Measurements from ENCODE around the gene ZBBX.
"Not testable (repeated sequence)": the region's sequence is repeated elsewhere in the genome, so short reads cannot be mapped to it uniquely, and the experiment has no call there.

ZBBX gene, protein sequence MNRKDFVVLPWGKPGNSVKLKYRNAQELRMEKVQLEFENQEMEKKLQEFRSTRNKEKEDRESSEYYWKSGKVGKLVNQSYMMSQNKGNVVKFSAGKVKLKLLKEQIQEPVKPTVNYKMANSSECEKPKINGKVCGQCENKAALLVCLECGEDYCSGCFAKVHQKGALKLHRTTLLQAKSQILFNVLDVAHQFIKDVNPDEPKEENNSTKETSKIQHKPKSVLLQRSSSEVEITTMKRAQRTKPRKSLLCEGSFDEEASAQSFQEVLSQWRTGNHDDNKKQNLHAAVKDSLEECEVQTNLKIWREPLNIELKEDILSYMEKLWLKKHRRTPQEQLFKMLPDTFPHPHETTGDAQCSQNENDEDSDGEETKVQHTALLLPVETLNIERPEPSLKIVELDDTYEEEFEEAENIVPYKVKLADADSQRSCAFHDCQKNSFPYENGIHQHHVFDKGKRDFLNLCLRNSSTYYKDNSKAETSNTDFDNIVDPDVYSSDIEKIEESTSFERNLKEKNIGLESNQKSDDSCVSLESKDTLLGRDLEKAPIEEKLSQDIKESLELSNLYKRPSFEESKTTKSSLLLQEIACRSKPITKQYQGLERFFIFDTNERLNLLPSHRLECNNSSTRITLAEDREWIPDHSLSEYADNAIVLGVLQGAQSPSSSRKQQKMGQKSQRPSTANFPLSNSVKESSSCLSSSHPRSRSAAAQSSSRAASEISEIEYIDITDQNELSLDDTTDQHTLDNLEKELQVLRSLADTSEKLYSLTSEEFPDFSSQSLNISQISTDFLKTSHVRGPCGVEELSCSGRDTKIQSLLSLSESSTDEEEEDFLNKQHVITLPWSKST

DNA sequence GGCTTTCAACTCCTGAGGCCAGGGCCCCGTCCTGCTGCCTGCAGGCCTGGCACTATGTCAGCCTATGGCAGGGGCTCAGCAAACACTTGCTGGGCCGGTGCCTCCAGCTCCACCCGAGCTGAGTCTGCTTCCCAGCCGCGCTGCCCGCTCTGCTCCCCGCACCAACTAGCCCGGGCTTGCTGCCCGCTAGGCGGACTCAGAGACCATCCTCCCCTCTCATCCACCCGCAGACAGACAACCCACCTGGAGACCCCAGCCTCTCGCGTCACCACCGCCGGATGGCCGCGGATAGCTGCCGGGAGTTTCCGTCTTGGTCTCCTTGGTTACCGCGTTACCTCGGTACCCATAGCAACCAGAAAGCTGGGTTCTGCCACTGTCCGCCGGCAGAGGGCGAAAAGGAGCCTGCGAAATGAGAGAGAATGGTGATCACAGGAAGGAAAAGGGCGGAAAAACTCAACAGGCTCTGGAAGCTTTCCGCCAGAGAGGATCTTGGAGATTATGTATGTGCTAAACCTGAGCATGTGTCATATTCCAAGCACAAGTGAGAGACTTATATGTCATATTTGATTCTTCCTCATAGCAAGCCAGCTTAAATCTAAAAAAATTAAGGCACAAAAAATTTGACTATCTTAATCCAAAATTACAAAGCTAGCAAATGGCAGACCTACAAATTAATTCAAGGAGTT lies at the start of gene ZBBX:
Gene ZBBX (minus strand): TSS at position 294 of the 686 bp plus-strand sequence. CDS start 7,396 bp downstream, outside the sequence.
- FAIRE-seq: peak; percentile 46

DNA sequence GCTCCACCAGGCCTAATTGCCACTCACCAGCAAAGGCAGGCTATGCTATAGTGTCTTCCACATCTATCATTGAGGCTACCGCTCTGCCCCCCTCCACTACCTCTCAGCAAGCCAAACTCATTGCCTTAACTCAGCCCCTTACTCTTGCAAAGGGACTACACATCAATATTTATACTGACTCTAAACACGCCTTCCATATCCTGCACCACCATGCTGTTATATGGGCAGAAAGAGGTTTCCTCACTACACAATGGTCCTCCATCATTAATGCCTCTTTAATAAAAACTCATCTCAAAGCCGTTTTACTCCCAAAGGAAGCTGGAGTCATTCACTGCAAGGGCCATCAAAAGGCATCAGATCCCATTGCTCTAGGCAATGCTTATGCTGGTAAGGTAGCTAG lies 46.9 kb upstream of the ZBBX start:
- FAIRE-seq: not testable (repeated sequence)

DNA sequence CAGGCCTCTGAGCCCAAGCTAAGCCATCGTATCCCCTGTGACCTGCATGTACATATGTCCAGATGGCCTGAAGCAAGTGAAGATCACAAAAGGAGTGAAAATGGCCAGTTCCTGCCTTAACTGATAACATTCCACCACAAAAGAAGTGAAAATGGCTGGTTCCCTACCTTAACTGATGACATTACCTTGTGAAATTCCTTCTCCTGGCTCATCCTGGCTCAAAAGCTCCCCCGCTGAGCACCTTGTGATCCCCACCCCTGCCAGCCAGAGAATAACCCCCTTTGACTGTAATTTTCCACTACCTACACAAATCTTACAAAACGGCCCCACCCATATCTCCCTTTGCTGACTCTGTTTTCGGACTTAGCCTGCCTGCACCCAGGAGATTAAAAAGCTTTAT lies 42.3 kb upstream of the ZBBX start:
- not testable (repeated sequence) for FAIRE-seq

DNA sequence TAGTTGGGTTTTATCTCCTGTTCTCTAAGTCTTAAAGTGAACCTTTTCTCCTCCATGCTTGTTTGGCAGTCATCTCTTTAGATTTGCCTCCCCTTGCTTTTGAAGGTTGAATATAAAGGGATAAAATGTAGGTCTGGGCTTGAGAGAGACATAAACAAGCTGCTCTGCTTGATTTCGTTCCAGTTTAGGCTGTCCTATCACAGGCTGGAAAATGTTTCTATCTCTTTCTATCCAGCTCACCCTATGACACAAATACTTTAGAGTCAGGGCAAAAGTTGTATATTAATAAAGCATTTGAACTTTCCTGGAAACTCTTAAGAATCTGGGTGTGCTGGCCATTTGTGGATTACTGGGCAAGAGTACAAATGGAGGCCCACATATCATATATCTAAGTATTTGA lies 29.5 kb upstream of the ZBBX start:
- no peak for FAIRE-seq

DNA sequence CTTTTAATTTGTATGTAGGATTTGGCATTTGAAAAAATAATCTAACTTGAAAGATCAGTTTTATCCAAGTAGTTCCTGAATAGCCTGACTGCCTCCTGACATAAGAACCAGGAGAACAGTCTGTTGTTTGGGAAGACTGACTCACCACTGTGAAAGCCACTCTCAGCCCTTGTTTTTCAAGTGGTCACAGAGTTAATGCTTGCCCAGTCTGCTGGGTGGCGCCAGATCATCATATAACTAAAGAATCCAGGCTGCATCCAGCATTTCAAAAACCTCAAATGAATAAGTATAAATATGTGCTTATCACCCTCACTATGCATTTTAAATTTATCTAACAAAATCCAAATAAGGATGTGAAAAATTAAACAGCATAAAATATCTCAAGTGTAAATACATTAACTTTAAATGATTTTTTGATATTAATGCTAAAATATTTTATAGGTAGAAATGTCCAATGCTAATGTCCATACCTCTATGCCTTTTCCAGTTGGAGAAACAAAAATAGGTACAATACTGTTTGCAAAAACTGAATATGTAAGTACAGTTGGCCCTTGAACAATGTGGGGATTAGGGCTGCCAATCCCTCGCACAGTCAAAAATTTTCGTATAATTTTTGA lies 26.9 kb upstream of the ZBBX start:
- FAIRE-seq: no peak

DNA sequence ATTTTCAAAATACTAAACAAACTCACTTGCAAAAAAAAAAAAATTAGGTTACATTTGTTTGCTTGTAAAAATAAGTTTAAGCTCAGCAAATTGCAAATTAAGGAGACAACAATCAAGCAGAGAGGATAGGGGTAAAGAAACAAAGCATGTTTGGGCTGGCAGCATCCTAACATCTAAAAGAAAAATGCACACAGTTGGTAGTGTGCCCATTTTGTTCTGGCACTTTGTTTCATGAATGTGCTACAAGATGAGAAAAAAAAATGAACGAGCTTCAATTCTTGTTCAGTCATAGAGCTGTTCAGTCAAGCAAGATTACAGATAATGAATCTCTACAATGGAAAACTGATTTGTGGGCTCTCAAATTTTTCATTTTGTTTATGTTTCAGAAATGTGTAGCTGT lies 17.7 kb upstream of the ZBBX start:
- no peak for FAIRE-seq

DNA sequence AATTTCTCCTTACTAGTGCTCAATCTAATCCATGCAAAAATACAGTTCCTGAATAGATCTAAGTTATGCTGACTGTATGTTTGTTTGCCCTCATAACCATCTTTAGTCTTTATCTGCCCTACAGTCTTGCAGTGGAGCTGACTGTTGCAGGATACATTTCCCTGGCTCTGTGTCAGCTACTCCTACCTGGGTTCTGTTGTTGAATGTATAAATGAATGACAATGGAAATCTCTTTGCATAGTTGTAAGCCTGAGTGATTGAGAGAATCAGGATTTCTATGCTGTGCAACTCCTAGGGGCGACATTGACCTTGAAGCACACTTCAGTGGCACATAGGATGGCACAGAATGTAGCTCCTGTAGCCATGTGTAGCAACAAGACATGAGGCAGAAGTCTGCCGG lies 16.0 kb upstream of the ZBBX start:
- no peak for FAIRE-seq

DNA sequence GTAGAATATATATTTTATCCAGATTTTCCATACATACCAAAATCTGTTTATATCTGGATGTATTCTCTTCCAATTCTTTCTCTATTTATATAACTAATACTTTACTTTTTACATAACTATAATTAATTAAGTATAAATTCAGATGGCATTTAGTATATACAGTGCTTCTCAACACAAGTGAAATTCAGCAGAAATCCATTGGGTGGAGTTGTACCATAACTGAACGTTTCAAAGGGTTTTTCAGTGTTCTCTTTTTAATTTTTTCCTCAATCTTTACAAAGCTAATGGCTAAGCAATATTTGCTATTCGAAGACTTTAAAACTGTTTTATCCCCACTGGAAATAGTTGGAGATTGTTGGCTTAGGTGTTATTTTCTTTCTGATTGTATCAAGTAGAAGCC lies 13.9 kb upstream of the ZBBX start:
- FAIRE-seq: peak; percentile 34

DNA sequence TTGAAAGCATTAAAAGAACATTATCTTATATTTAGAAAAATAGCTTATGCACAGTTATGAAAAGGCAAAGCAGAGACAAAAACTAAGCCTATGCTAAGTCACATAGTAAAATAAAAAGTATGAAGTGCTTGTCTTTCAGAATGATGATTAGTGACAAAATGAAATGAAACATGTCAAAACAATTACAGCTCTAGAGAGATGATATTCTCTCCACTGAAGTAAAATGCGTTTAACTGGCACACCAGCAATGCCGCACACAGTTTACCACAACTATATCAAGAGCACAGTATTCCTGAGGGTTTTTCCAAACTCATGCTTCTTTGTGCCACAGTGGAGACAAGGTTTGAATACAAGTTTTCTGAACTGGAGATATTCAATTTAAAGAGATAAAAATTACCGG lies 2.1 kb upstream of the ZBBX start:
- FAIRE-seq: no peak

DNA sequence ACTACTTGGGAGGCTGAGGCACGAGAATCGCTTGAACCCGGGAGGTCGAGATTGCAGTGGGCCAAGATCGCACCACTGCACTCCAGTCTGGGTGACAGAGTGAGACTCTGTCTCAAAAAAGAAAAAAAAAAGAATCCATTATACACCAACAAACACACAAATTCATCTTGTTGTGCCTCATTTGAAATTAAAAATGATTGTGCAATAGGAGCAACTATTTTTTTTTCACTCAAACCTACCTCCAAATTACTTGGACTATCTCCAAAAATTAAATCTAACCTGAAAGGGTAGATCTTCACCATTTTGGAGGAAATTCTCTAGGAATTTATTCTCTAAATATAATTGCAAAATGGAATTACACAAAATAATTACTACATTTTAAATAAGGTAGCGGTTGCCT lies 4.6 kb downstream of the ZBBX start:
- FAIRE-seq: no peak

DNA sequence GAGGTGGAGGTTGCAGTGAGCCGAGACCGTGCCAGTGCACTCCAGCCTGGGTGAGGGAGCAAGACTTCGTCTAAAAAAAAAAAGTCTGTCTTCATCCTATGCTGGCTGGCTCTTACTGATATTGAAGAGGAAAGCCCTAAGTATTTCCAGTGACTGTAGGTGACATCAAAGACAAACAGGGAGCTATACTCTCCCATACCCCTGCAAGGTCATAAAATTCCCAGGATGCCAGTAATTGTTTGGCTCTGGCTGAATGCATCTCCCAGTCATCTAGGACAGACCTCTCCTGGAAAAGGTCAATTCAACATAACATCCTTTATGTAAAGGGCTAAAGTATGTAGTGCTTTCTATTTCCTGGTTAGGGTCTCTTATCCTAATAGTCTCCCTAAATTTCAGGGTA lies 8.0 kb downstream of the ZBBX start:
- FAIRE-seq: no peak

DNA sequence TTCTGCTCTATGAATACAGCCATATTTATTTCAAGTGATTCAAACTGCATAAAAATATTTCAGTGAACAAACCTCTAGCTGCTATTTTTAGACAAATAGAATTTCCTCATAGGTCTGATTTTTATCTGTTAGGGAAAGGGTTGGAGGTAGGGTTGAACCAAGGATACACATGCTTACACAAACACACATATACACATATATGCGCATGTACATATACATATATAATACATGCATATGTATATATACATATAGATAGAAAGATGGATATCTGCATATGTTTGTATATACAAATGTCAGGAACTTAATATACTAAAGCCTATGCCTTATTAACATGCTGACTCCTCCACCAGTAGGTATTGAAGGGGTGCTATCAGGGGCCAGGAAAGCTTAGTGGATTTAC lies 18.1 kb downstream of the ZBBX start:
- FAIRE-seq: no peak

DNA sequence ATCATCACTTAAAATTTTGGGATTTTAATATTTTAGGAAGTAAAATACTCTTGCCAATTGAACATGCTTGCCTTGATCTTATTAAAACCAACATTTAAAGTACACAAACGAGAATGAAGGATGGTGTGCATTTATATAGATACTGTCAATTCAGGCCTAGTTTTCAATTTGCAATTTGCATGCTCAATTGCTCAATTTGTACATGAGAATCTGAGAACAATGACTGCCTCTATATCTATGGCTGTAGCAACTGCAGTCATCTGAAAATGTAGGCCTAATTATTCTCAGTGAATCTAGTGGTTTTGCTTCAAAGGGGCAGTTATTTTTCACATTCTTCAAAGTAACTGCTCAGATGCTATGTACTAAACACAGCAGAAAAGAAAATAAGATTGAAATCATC lies 18.8 kb downstream of the ZBBX start:
- FAIRE-seq: no peak

DNA sequence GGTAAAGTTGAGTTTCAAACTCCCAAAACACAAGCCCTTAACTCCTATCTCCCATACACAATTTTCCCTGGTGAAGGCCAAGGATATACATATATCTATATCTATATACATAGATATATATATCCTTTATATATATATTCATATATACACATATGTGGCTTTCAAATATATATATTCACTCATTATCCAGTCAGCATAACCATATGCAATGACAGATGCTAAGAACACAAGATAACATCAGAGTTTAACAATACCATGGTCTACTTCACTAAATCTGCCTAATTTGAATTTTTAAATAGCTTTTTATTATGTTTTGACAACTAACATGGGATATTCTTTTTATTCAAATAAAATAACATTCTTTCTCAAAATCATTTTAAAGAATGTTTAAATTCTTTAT lies 24.7 kb downstream of the ZBBX start:
- FAIRE-seq: no peak

DNA sequence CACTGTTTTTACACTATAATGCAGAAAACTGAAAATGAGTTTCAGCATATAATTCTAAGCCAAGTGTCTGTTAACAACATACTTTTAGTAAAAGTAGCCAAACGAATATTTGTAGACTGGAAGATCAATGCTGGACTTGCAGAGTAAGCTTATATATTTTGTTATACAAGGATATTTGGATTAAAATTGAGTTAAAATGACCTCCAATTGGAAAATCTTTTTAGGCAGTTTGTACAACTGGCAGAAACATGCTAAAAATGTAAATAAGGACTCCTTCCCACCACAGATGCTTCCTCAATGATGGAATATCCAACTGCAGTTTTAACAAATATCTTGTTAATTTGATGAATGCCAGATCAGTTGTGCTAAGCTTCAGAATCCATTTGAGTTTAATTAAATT lies 25.3 kb downstream of the ZBBX start:
- no peak for FAIRE-seq

DNA sequence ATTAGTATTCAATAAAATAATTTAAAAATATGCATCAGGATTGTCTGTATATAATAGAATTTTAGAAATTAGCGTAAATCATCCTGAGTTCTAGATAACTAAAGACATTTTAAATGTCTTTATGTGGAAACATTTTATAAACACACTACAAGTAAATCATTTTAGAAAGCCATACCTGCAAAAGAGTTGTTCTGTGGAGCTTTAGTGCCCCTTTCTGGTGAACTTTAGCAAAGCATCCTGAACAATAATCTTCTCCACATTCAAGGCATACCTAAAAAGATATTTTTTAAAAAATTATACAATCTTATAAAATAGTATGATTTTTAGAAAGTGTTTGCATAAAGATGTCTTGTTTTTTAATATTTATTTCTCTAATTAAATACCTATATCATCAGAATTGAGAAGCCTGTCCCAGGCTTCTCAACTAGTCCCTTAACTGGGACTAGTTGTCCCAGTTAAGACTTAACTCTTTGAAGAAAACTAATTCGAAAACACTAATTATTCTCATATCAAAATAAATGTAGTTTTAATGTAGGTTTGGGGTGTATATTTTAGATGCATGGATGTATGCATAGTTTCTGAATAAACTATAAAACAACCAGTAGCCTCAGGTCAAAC lies 29.7 kb downstream of the ZBBX start:
- peak; percentile 89 for FAIRE-seq

DNA sequence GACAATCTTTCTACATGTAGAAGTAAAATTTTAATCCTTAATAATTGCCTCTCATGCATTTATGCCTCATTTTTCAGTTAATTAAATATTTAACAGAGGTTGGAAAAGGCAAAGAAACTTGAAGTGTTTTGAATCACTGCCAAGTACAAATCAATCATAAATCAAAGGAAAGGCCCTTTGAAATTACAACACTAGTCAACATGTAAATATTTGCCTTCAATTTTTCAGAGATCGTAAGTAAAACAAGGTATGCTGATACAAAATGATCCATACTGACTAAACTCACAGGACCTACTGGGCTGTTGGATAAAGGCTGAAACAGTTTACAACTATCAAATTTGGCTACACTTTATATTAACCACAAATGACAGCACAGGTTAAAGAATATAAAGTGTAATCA lies 33.9 kb downstream of the ZBBX start:
- FAIRE-seq: no peak

DNA sequence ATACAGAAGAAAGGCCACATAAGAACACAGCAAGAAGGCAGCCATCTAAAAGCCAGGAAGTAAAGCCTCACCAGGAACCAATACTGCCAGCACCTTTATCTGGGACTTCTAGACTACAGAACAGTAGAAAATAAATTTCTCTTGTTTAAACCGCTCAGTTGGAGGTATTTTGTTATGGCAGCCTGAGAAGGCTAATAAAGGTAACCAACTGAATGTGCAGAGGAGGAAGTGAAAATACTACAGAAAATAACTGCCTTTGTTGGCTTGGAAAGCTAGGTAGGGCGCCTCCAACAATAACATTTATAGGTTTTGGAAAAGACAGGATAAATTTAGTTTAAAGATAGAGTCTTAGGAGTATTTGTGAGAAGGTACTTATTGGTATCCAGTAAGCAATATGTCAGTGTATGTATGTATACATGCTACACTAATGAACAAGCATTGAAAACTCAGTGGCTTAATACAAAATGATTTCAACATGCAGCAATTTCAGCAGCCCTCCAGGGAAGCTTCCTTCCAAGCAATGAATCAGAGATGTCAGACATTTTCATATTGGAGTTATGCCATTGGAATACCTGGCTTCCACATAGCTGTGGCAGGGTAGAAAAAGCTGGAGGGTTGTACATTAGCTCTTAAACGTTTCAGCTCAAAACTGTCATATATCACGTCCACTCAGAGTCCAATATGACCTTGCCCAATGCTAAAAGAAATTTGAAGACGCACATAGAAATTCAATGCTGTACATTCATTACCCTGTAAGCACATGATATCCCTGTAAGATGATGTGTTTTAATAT lies 48.9 kb downstream of the ZBBX start:
- no peak for FAIRE-seq

DNA sequence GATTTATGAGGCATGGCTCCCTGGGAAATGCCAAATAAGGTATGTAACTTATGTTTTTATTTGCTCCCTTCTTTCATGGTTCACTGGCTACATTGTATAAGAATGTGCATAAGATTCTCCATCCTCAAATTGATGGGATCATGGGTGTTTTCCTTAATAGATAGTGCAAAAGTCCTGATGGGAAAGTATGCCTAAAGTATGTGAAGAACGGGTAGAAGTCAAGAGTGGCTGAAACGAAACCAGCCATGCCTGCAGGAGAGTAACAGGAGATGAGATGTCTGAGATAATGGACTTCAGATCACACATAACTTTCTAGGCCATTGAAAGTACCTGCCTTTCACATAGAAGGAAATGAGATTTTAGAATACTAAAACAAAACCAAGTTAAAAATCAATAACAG lies 56.5 kb downstream of the ZBBX start:
- no peak for FAIRE-seq

DNA sequence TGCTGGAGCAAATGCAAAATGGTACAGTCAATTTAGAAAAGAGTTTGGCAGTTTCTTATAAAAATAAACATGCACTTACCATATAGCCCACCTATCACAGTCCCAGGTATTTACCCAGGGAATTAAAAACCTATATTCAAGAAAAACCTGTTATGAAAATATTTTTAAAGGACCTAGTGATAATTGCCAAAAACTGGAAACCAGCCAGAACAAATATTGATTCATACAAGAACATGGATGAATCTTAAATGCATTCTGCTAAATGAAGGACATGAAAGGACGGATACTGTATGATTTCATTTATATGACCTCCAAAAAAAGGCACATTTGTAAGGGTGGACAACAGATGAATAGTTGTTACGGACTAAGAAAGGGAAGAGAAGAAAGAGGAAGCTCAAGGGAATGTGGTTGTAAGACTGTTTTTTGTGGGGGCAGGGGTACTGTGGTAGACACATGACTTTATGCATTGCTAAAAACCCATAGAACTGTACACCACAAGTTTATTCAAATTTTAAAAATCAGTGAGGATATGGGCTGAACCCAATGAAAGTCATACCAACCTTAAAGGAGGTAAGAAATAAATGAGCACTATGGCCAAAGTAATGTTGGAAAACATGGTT lies 61.0 kb downstream of the ZBBX start:
- FAIRE-seq: no peak

DNA sequence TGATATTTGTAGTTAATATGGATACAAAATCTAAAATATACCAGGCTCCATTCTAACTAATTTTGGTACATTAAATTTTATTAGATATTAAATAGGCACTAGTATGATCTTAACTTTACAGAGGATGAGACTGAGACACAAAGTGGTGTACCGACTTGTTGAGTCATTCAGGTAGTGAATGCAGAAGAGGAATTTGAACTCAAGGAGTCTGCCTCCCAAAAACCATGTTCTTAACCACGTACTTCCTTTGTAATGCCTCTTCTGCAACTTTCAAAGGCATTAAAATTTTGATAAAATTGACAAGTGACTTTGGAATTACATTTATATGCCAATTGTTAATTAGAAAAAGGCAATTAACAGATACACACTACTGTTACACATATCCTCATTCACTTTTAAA lies 61.8 kb downstream of the ZBBX start:
- no peak for FAIRE-seq
